ENCODE results near the gene KCTD3.
A peak's percentile ranks its signal among the peaks of the same experiment; 100 is the strongest.

Gene KCTD3

DNA sequence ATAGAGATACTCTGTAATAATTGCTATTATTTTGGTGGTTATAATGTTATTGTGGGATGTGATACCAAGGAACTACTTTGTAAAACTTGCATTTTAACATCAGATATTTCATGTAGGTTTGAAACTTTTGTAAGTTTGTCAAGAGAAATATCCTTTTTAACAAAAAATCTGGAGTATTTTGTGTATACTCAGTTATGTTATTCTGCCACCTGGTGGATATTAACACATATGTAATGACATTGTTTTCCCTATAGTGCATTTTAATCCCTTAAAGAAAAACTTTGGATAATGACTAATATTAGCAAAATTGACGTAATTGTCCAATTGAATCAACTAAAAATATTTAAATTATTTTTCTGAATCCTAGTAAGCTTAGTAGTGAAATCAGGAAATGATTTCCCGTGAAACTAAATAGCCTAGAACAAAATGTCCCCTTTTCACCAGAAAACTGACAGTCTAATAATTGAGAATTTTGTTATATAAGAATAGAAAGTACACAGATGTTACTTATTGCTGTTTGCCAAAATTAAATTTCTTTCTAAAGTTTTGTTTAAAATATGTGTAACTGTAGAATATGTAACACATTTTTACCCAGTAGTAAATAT, 39.6 kb downstream of the KCTD3 start:
- peak; percentile 26 for DNase-seq

DNA sequence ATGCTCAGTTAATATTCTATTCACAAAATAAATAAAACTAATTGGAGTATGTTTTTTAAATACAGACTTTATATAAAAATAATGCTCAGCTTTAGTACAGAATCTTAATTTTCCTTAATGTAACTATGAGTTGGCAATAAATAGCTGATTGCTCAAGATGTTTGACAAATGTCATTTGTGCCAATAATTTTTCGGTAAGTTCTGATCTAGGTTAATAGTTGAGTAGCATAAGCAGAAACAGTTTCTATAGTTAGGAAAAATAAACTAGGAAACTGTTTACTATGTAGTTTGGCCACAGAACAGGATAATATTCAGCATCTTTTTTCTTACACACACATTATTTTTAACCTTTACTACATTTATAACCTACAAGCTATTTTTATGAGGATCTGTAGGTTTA, 40.3 kb downstream of the KCTD3 start:
- DNase-seq = no peak

DNA sequence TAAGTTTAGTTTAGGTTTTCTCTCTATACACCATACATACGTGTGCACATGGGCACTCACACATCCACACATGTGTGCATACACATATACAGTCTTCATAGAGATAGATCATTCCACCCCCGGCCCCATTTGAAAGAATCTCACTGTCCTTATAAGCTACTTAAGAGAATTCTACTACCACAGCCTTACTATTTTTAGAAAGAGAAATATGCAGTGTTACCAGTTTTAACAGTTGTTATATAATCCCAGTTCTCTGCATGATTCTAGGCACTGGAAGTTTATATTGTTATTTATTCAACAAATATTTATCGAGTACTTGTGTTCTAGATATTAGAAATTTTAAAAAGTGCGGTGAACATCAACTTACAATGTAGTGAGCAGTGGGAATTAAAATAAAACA, 41.5 kb downstream of the KCTD3 start:
- no peak for DNase-seq

DNA sequence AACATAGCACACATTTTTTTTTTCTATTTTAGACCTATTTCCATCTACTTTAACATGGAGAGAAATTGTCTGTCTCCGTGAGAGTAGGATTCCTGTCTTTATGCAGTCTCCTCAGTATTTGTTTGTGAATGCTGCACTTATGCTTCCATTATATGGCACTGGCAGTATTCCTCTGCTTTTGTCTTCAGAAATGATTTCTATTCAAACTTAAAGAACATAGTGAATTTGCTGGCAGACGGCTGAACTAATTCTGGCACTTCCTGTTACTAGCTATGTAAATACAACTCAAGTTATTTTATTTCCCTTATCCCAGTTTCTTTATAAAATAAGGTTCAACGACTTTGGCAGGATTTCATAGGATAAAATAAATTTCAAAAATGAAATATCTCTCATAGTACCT, 45.3 kb downstream of the KCTD3 start:
- DNase-seq = no peak

DNA sequence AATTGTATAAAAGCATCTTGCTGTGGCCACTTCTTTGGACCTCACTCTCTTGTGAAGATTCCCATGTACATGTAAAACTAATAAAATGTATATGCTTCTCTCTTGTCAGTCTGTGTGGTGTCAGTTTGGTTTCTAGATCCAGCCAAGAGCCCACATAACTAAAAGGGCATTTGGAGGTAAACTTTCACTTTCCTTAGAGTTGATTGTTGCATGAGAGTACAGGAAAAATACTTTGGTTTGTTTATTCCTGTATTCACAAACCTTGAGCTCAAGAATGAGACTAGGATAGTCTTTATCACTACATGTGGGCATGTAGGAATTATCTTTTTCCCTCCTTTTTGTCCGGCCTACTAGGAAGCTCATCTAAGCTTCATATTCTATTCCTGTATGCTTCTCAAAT, 50.9 kb downstream of the KCTD3 start:
- no peak for DNase-seq

DNA sequence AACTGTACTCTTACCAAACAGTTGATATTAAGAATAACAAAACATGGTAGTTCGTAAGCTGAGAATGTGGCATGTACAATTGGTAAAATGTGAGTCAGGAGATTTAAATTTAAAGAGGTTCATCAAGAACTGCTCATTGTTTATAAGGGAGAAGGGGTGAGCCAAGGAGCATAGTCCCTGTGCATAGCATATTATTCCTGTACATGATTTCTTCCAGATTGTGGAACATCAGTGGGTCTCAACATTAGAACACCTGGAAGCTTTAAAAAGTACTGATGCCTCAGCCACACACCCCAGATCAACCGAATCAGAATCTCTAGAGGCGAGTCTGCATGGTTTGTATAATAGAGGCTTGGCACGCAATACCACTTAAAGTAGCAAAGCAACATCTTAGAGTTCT, 56.1 kb downstream of the KCTD3 start:
- no peak for DNase-seq

DNA sequence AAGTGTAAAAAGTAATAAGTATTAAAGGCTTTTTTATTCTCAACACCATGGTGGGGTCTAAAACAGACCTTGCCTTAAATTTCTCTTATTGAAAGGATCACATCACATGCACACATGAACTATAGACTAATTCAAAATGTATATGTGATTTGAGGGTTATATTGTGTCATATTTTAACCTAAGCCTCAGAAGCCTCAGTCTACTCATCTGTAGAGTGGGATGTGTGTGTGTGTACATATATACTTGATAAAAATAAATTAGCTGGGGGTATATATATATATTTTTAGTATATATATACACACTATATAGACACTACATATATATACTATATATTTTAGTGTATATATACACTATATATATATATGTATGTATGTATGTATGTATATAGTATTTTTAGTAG, 58.8 kb downstream of the KCTD3 start:
- no peak for DNase-seq

- DNase-seq = no peak
Observed at GRCh38 chr1:215631040-215631439, 63.9 kb downstream of the KCTD3 start.

GRCh38 chr1:215631489-215631888, 64.4 kb downstream of the KCTD3 start:
- DNase-seq = peak; percentile 35

GRCh38 chr1:215635827-215636226, 68.7 kb downstream of the KCTD3 start:
- DNase-seq = no peak

DNA sequence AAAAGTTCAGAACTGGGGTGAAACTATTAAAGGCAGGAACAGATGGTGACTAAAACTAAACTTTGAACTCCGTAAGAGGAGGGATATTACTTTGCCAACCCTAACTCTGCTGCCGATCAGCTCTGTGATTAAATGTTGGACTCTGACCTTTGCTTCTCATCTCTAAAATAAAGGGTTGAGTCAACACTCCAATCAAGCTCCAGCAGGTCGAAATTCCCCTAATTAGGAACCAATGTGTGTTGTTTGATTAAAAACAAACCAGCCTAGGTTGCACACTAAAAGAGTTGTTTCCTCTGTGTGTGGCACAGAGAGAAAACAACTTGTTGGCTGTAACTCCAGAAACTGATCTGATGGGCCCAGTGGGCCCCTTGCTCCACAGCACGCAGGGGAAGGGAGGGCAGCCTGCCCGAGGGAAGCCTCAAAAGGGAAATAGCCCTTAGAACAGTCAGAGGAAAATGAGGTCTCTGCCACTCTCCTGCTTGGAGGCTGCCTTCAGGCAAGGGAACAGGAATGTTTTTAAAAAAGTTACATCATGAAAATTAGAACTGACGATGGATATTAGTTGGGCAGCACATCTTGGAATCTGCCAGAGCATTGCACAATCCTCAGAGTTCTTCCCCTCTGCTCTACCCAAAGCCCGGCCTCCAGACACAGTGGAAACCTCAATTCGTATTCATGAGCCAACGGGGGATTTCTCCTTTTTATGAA, 69.3 kb downstream of the KCTD3 start:
- DNase-seq = peak; percentile 38

- DNase-seq = peak; percentile 25
Observed at GRCh38 chr1:215637041-215637573, 70.0 kb downstream of the KCTD3 start.

GRCh38 chr1:215640429-215641148, 73.5 kb downstream of the KCTD3 start:
- DNase-seq = no peak

DNA sequence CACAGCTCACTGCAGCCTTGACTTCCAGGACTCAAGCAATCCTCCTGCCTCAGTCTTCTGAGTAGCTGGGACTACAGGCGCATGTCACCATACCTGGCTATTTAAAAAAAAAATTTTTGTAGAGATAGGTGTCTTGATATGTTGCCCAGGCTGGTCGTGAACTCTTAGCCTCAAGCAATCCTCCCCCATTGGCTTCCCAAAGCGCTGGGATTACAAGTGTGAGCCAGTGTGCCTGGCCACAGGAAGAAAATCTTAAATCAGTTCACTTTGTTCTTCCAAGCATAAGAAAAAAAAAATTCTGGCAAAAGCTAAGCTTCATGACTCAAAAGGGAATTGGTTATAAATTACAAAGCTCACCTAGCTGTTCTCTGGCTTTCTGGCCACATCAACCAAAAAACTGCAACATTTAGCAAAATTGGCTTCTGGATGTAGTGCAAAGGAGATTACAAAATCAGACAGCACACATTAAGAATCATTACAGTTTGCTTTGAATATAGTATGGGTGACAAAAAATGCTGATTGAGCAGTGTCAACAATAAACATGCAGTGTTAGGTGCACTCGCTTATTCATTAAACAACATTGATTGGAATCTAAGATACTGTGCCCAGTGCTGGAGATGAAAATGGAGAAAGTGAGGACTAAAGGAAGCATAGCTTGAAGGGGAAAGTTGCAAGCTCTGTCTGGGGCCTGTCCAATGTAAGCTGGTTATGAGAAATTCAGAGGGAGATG, 76.7 kb downstream of the KCTD3 start:
- no peak for DNase-seq

- DNase-seq = no peak
Observed at GRCh38 chr1:215645182-215645581, 78.1 kb downstream of the KCTD3 start.

DNA sequence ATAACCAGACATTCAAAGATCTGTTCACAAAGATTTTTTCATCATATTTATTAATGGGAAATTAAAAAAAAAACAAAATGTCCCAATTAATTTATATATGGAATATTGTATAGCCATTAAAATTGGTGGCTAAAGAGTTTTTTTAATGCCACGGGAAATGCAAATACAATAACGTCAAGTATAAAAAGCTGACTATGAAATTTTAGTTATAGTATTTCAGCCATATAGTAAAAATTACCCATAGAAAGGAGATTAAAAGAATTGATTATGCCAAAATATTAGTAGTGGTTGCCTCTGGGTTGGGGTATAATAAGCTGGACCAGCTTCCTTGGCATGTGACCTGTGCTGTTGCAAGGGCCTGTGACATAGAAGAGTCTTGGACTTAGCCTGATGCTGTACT, 78.8 kb downstream of the KCTD3 start:
- DNase-seq = no peak

DNA sequence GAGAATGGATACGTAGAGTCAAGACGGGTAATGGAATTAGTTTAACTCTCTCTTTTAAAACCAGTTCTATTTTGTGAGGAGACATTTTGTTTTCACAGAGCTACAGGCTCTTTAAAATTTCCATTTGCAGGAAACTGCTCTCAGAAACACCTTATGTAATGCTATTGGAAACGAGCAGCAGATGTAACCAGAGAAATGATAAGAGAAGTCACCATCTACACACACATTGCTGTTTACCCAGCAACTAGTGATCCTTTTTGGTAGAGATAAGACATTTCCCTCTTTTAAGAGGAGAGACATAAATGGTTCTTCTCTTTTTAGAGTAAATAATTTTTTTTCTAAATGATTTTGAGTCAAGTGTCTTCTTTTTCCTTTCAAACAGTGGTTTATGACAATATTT, 80.6 kb downstream of the KCTD3 start:
- no peak for DNase-seq

DNA sequence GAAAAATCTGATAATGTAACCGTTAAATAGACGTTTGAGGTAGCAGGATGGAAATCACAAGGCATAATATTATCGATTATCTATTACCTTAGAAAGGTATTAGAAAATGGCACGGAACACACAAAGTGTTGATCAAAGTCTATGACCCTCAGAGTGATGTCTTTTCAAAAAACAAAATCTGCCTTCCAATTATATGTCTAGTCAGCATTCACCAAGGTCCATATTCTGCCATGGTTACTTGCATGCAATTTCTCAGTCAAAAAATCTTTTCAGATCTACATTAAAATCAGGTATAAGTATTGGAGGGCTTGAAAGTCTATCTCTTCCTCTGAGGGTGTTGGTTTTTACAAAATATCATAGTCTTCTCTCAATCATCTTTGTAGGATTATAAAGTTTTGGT, 81.9 kb downstream of the KCTD3 start:
- DNase-seq = no peak

DNA sequence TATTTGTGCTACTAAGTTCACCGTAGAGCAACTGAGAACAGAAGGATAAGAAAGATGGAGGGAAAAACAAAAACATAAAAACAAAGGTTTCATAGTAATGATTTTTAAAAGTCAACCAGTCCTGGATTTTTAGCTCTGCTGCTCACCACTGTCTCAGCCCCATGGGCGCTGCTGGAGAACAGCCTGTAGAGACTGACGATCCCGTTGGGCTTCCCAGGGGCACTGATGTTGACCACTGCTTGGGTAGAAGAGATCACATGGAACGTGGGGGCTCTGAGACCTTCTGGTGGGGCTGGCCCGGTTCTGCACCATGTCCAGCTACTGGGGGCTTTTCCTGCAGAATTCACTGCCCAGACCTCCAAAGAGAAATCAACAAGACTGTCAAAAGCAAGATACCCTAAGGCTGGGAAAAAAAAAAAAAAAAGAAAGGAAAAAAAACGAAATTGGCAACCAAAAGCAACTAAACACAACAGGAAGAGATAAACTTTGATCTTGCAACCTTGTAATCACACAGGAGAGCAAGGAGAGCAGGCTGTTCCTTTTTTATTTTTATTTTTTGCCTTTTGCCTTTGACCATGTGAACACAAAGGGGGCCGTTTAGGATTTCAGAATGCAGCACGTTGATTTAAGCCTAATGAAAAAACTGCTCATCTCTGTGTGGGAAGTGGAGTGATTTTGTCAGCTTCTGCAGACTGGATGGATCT, 83.5 kb downstream of the KCTD3 start:
- DNase-seq = no peak

GRCh38 chr1:215651867-215652266, 84.8 kb downstream of the KCTD3 start:
- DNase-seq = no peak

GRCh38 chr1:215652371-215652770, 85.3 kb downstream of the KCTD3 start:
- DNase-seq = no peak

DNA sequence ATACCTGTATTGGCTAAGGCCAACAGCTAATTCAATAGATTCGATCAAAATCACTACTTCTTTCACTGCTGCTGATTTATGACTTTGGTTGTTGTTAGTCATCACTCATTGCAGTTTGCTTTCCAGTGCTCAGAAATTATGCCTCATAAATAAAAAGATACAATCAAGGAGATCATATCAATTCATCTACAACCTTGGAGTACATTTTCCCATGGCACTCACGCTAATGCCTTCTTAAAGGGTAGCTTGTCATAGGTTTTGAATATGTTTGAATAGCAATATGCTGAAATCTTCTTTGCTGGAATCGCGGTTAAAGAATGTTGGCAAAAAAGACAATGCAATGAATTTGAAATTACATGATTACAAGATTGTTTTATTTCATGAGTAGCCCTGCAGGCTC, 89.9 kb downstream of the KCTD3 start:
- no peak for DNase-seq

All from fibroblast of skin of back (primary cell).